HG03558 (cell line): ENCODE results near the gene TMUB1.

ENCODE experiments used
- ATAC-seq: cut with Tn5 transposase; IDR thresholded peaks from one replicate; pipeline ENCODE4 v1.9.1; 2021; ENCODE audit warnings: moderate number of reproducible peaks; ENCODE audit not compliant: unreplicated experiment; ENCODE audit errors: extremely low read depth

Gene TMUB1

GRCh38 chr7:151038951-151039849, 44.1 kb downstream of the TMUB1 start:
- ATAC-seq: no peak

GRCh38 chr7:151035902-151036301, 47.4 kb downstream of the TMUB1 start:
- ATAC-seq: no peak

- no peak for ATAC-seq
Observed at GRCh38 chr7:151035026-151035717, 48.1 kb downstream of the TMUB1 start.

- no peak for ATAC-seq
Observed at GRCh38 chr7:151034312-151035025, 48.8 kb downstream of the TMUB1 start.

- ATAC-seq: no peak
Observed at GRCh38 chr7:151033864-151034249, 49.4 kb downstream of the TMUB1 start.

GRCh38 chr7:151032936-151033863, 50.1 kb downstream of the TMUB1 start:
- no peak for ATAC-seq
